GM15510 (cell line): ENCODE measurements around the gene GPR39.

ENCODE experiments used
- POLR2A ChIP-seq: IDR thresholded peaks from 3 replicates; pipeline ENCODE4 v1.6.1; 2011; ENCODE audit warnings: borderline replicate concordance; ENCODE audit not compliant: insufficient read length; ENCODE audit errors: extremely low read depth

Gene GPR39

DNA sequence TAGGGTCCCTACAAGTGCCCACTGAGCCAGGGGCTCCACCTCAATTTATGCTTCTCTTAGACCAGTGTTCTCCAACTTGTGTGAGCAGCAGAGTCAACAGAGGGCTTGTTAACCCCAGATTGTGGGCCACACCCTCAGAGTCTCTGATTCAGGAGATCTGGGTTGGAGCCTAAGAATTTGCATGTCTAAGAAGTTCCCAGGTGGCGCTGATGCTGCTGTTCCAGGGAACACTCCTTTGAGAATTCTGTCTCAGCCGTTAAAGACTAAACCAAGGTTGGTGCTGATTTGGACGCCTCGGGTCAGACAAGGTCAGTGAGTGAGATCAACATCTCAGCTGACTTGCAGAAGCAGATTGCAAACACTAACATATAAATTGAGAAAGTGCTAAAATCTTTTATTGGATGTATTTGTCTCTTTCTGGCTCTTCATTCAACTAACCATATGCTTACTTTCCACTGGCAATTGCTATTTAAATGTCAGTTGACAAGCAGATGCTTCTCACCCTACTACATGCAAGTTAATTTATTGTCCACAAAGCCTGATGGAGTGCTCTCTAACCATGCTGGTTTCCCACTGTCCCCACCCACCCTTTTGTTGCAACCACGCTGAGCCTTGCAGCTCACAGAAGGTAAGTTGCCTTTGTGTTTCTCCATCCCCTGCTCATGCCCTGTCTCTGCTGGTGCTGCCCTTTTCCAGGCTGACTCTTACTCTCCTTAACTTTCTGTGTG lies 221.9 kb downstream of the GPR39 start:
- TF ChIP-seq POLR2A, result no peak

DNA sequence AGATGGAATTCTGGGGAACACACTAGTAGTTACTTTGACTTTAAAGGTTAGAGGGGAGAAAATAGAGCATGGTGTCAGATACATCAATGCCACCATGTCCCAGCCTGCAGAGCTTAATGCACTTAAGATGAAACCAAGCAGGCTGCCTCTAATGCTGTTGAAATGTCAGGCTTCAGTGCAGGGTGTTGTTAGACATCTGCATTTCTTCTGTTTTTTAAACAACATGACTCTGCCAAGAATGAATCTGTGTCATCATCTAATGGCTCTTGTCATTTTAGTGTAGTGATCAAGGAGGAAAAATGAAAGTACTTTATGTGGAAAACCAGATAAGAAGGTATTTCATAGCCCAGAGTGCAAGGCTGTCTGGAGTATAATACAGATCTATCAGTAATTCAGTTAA lies 223.5 kb downstream of the GPR39 start:
- TF ChIP-seq POLR2A, result no peak

DNA sequence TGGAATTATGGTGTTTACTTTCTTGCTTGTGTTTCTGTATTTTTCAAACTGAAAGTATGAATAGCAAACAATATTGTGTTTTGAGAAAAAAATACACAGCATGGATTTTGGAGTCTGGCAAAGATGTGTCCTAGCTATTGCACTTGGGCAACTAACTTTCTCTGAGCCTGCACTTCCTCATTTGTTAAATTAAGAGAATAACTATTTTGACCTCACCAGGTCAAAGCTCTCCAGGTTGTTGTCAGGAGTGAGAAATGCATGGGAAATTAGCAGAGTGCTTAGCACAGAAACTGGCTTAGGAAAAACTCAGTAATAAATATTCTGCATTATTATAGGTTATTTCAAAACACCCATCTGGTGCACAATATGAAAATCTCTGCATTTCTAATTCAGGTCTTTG lies 225.2 kb downstream of the GPR39 start:
- TF ChIP-seq POLR2A, result no peak

DNA sequence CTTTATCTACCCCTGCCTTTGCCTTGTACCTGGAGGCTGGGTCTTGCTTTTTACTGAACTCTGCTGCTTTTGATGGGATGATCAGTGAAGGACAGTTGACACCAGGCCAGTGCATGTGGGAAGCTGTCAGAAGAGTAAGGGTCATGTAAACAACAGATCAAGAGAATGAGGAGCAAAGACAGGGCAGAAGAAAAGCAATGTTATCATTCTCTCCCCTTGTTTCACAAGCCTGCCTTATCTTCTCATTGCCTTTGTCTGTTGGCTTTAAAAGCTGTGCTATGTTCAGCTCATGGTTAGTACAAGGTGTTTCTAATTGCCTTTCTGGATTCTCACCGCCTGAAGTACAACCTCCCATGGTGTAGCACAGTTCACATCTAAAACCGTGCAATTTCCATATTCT lies 225.8 kb downstream of the GPR39 start:
- TF ChIP-seq POLR2A, result no peak

DNA sequence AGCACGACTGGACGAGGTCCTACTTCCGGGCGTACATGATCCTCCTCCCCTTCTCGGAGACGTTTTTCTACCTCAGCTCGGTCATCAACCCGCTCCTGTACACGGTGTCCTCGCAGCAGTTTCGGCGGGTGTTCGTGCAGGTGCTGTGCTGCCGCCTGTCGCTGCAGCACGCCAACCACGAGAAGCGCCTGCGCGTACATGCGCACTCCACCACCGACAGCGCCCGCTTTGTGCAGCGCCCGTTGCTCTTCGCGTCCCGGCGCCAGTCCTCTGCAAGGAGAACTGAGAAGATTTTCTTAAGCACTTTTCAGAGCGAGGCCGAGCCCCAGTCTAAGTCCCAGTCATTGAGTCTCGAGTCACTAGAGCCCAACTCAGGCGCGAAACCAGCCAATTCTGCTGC lies 228.6 kb downstream of the GPR39 start:
- no peak for TF ChIP-seq POLR2A

DNA sequence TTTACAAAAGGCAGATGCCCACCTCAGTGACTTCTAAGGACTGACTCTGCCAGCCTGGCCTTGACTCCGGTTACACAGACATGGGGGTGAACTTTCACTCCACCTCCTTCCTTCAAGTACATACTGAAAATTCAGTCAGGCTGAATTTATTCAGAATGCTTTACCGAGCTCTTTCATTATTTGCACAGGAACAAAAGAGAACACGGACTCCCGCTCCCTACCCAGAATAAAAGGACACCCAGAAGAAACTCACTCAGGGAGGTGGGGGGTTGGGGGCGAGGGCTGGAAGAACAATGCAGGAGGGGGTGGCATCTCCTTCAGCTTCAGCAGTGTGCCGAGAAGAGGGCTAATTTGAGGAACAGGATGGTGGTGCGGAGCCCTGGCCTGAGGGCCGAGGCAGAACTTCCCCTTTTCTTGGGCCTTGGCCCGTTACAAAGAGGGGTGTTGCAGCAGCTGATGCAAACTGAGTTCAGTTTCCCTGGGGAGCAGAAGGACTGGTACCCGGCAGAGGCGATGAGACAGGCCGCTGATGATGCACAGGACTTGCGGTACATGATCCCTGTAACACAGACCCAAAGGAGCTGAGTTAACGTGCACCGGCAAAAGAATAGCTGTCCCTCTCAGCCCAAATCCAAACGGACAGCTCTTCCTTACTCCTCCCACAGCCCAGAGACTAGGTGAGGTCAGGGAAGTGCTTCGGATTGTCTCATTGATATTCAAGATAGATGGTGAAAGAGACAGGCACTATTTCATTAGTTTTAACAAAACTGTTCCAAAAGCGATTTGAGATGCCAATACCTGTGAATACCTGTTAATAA lies 229.3 kb downstream of the GPR39 start:
- no peak for TF ChIP-seq POLR2A

DNA sequence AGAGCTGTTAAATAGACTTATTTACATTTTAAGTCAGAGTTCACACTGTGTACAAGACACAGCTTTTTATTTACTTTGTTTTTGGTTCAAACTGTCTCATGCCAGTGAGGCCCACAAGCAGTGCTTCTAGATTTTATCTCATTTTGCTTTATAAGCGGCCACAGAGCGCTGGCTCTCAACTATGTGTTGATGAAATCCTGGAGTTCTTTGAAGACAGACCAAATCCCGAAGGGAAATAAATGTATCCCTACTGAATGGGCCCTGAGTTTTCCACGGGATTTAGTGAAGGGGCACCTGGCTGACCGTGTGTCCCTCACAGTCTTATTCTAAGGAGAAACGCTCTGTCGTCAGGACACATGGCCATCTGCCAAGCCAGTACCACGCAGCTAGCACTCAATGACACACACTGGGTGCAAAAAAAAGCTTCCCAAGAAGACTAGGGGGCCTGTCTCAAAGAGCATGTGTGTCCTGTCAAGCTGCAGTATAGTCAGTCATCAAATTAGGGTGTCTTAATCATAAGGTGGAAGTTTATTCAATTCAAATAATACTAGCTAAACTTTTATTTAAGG lies 230.0 kb downstream of the GPR39 start:
- TF ChIP-seq POLR2A, result no peak

DNA sequence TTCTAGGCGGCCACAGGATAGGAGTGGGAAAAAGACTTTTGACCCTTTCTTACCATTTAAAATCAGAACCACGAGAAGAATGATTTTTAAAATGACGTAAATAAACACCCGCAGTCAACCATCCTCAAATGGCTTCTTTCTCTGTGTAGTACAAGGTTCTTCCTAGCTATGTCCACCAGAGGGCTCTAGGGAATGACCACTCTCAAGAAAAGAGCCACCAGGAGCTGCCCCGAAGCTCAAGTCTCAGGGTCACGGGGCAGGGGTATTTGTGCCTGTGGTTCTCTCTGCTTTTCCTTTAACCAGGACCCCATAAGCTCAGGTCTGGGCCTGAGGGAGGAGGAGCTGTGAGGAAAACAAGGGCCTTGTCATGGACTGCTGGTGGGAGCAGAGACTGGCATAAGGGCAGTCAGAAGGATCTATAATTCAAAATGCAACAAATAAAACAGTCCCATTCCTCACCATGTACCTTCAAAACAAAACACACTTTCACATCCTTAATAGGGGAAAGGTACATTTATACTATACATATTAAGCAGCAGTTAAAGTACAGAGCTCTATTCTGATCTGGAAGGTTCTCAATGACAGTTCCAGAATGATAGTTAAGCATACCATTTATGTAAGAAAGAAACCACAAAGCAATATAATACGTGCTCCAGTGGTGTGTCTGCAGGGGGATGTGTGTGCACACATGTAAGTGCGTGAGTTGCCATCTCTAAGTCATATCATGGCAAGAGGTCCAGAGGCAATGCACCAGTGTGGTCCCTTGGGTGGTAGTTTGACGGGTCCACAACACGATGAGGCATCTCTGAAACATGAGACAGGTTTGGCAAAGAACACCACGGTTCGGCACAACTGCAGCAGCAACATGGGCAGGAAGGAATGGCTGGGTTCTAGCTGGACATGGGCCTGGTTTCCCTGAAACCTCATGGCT lies 234.8 kb downstream of the GPR39 start:
- no peak for TF ChIP-seq POLR2A

DNA sequence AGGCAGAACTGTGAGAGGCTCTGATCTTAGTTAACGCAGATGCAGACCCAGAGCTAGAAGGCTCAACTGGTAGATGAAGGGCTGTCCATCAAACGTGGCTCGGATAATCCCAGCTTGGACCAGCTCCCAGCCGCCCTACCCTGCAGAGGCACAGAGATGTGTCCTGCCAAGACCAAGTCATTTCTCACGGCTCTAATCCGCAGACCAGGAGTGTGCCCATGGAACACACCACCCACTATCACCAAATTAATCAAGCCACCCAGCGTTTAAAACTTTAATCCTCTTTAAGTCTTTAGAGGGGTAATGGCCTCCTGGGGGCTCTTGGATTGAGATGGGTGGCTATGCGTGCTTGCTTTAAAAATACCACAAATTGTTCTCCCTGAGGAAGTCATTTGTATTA lies 235.9 kb downstream of the GPR39 start:
- no peak for TF ChIP-seq POLR2A

DNA sequence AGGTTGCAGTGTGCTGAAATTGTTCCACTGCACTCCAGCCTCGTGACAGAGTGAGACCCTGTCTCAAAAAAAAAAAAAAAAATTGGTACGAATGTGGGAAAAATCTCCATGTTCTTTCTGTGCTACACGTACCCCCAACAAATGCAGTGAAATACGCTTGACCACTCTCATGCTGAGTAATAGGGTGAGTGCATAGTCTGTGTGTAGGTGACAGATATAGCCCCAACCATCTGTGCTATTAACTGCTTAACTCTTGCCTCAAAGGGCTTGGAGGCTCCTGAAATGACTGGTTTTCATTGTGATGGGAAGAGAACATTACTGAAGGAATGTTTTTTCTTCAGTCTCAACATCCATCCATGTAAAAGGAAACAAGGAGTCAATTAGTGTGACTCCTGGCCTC lies 237.7 kb downstream of the GPR39 start:
- no peak for TF ChIP-seq POLR2A

DNA sequence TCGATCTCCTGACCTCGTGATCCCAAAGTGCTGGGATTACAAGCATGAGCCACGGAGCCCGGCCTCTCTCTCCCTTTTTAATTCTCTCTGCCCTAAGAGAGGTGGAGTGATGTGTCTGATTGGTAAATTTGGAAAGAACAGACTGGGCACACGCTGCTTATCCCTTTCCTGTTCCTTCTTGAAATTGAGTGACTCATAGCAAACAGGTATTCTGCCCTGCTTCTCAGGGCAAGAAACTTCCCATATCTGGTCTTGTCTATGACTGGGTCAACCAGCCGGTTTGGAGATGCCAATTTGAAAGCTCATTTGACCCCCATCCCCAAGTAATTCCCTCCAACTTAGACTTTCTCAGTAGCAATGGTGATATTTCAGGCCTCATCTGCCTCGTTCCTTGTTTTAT lies 238.4 kb downstream of the GPR39 start:
- no peak for TF ChIP-seq POLR2A

DNA sequence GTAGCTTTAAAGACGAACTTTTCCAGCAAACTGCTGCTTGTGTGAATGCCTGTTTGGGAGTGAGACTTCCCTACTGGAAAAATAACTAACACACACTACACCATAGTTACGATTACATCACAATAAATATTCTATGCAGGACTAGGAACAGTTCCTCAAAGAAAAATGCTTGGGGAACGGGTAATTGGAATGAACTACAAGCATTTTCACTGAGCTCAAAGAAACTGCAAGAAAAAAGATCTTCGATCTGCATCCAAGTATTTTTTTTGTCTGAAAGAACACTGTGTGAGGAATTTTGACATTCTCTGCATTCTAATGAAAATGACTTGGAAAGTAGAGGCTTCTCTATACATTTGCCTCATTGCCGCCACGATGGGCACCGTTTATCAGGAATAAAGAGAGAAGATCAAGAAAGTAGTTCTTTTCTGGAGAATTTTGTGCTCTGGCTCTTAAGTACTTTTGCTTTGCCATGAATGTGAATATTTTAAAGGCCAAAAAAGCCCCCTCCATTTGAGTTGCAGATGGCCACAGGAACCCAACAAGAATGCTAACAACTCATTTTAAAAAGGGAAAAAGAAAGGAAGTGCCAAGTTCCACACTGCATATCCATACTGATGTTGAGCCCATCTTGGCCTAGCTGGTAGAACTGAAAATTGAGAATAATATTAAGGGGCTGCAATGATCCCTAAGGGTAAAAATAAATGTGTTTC lies 239.8 kb downstream of the GPR39 start:
- TF ChIP-seq POLR2A, result no peak

DNA sequence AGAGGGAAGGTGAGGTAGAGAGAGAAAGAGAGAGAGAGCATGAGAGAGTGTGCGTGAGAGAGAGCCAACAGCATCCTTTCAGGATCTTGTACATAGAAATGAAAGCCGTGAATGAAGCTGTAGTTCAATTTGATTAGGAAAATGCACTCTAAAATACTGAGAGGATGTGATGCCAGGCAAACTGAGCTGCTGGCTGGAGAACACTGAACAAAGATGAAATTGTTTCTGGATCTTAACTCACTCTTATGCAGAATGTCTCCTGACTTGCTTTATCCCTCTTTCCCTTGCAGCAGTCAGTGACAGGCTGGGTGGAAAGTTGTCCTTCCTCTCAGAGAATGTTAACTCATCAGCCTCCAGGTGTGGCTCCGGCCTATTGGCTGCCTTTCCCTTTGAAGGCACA lies 242.7 kb downstream of the GPR39 start:
- TF ChIP-seq POLR2A, result no peak

DNA sequence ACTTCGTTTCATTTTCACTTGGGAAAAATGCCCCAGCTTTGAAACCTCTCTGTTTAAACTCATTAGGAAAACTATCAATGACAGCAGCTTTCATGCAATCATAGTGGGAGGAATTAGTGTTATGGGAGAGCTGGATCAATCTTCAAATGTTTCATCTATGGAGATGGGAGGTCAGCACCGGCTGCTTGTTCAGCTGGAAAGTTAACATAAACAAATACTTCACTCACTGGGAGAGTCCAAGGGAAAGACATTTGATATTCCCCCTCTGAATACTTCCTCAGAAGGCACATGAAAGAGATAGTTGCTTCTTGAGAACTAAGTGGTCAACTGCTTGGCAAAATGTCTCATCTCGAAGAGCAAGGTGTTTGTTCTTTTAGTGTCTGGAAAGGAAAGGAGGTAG lies 246.1 kb downstream of the GPR39 start:
- TF ChIP-seq POLR2A, result no peak
